Nephron progenitor cell (in vitro differentiated cells): Measurements from ENCODE around the gene MARCHF3.
"Not testable (repeated sequence)": the region's sequence is repeated elsewhere in the genome, so short reads cannot be mapped to it uniquely, and the experiment has no call there.

Experiments
- DNase-seq: peaks from one replicate; pipeline ENCODE4 v3.0.0; 2021
- H3K27ac Mint-ChIP-seq: 2 replicates; pipeline ENCODE4 v1.8.0; 2021; ENCODE audit warnings: mild to moderate bottlenecking, moderate library complexity, mixed read lengths
- H3K27me3 Mint-ChIP-seq: 2 replicates; pipeline ENCODE4 v1.8.0; 2021; ENCODE audit warnings: mild to moderate bottlenecking, low read depth, mixed read lengths; ENCODE audit not compliant: poor library complexity
- H3K36me3 Mint-ChIP-seq: 2 replicates; pipeline ENCODE4 v1.8.0; 2021; ENCODE audit warnings: low read depth, mixed read lengths
- H3K4me1 Mint-ChIP-seq: 2 replicates; pipeline ENCODE4 v1.8.0; 2021; ENCODE audit warnings: mixed read lengths
- H3K4me3 Mint-ChIP-seq: 2 replicates; pipeline ENCODE4 v1.8.0; 2021; ENCODE audit warnings: mild to moderate bottlenecking, moderate library complexity, mixed read lengths
- H3K9me3 Mint-ChIP-seq: 2 replicates; pipeline ENCODE4 v1.8.0; 2021; ENCODE audit warnings: mild to moderate bottlenecking, moderate library complexity, mixed read lengths
- CTCF ChIP-seq: fragments of 200-600 bp; sonication (generic); IDR thresholded peaks from 2 replicates; pipeline ENCODE4 v1.5.0; 2021; ENCODE audit warnings: antibody characterized with exemption

Gene MARCHF3

DNA sequence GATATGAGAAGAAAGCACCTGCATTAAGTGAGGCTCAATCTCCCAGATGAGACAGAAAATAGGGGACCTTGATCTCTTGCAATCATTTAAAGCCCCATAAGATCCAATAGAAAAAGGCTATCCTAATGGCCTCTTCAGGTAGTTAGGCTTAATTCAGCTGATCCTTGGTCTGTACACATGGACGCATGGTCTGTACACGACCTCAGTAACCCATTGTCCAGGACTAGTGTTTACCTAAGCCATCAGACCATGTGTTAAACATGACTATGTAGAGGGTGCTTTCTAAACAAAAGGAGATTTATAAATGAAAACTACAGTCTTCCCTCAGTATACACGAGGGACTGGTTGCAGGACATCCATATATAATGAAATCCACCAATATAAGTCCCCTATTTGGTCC is 7.5 kb downstream of the MARCHF3 start:
- Mint-ChIP-seq H3K36me3 (no peaks in the 10 kb centered on the region), H3K4me1 (peaks cover 4% of the 10 kb centered on the region), H3K27ac (no peak overlapping the region), H3K4me3 (no peak overlapping the region), H3K9me3 (no peaks in the 10 kb centered on the region), H3K27me3 (peaks cover 22% of the 10 kb centered on the region)
- no peak for DNase-seq
- no peak for TF ChIP-seq CTCF

DNA sequence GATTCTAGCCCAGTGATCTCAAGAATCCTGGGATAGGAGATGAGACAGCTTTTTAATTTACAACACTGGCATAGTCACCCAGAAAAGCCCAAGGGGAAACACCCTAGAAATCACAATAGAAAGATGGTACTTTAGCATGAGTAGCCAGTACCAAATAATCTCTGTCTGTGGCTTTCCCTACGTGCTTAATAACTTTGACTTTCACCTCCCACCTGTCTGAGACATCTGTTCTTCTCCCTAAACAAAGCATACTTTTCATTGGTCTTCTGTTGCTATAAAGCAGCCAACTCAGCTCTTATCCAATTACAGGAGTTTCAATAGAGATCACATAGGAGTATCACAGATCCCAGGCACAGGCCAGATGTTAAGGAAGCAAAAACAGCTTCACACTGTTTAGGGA is 10.4 kb downstream of the MARCHF3 start:
- H3K36me3 Mint-ChIP-seq: no peaks in the 10 kb centered on the region
- H3K4me3 Mint-ChIP-seq: no peak overlapping the region
- H3K27me3 Mint-ChIP-seq: peaks cover 9% of the 10 kb centered on the region
- DNase-seq: no peak
- no peak overlapping the region for H3K27ac Mint-ChIP-seq
- H3K9me3 Mint-ChIP-seq: peaks cover 3% of the 10 kb centered on the region
- no peak for TF ChIP-seq CTCF
- no peaks in the 10 kb centered on the region for H3K4me1 Mint-ChIP-seq

DNA sequence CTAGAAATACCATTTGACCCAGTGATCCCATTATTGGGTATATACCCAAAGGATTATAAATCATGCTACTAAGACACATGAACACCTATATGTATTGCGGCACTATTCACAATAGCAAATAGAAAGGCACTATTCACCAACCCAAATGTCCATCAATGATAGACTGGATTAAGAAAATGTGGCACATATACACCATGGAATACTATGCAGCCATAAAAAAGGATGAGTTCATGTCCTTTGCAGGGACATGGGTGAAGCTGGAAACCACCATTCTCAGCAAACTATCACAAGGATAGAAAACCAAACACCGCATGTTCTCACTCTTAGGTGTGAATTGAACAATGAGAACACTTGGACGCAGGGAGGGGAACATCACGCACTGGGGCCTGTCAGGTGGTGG is 13.6 kb downstream of the MARCHF3 start:
- not testable (repeated sequence) for H3K4me1 Mint-ChIP-seq, DNase-seq, H3K4me3 Mint-ChIP-seq, H3K27ac Mint-ChIP-seq, H3K27me3 Mint-ChIP-seq, H3K36me3 Mint-ChIP-seq, H3K9me3 Mint-ChIP-seq

- H3K27ac Mint-ChIP-seq: no peak overlapping the region
- DNase-seq: no peak
- H3K4me1 Mint-ChIP-seq: no peaks in the 10 kb centered on the region
- H3K36me3 Mint-ChIP-seq: no peaks in the 10 kb centered on the region
- H3K4me3 Mint-ChIP-seq: no peak overlapping the region
- peaks cover 3% of the 10 kb centered on the region for H3K9me3 Mint-ChIP-seq
- peaks cover 6% of the 10 kb centered on the region for H3K27me3 Mint-ChIP-seq
- no peak for TF ChIP-seq CTCF
Measured at GRCh38 chr5:127015716-127016115, 14.6 kb downstream of the MARCHF3 start.

DNA sequence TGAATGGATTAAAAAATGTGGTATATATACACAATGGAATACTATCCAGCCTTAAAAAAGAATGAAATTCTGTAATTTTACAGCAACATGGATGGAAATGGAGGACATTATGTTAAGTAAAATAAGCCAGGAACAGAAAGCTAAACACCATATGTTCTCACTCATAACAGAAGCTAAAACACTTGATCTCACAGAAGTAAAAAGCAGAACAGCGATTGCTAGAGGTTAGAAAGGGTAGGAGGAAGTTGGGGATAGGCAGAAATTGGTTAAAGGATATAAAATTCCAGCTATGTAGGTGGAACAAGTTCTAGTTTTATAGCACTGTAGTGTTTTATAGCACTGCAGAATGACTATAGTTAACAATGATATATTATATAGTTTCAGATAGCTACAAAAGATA is 15.8 kb downstream of the MARCHF3 start:
- no peak overlapping the region for H3K27ac Mint-ChIP-seq
- H3K4me3 Mint-ChIP-seq: no peak overlapping the region
- H3K27me3 Mint-ChIP-seq: no peaks in the 10 kb centered on the region
- H3K4me1 Mint-ChIP-seq: no peaks in the 10 kb centered on the region
- H3K36me3 Mint-ChIP-seq: no peaks in the 10 kb centered on the region
- no peak for TF ChIP-seq CTCF
- H3K9me3 Mint-ChIP-seq: peaks cover 3% of the 10 kb centered on the region
- no peak for DNase-seq

DNA sequence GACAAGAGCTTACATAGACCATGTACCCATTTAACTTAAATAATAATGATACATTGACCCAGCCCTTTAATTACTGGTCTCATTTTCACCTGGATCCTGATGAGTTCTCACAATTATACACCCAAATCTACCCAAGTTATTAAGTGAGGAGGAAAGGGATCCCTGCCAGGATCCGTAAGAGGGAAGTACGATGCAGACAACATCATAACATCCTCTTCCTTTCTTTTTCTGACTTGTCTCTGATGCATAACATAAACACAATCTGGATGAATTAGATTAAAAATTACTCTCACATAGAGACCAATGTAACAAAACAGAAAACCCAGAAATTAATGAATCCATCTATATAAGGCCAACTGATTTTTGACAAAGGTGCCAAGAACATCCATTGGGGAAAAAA is 17.0 kb downstream of the MARCHF3 start:
- H3K27ac Mint-ChIP-seq: no peak overlapping the region
- no peaks in the 10 kb centered on the region for H3K36me3 Mint-ChIP-seq
- peaks cover 3% of the 10 kb centered on the region for H3K9me3 Mint-ChIP-seq
- TF ChIP-seq CTCF: no peak
- no peak for DNase-seq
- H3K27me3 Mint-ChIP-seq: no peaks in the 10 kb centered on the region
- H3K4me3 Mint-ChIP-seq: no peak overlapping the region
- H3K4me1 Mint-ChIP-seq: no peaks in the 10 kb centered on the region
